ENCODE data around the gene LMCD1. TPM values are rescaled to one million over a fixed set of nuclear protein-coding genes. Genes with fewer than 3 reads are reported as not detected.

The LMCD1 gene
- polyA plus RNA-seq, 3 donors = 0.09 to 0.51 TPM; not detected in 1

DNA sequence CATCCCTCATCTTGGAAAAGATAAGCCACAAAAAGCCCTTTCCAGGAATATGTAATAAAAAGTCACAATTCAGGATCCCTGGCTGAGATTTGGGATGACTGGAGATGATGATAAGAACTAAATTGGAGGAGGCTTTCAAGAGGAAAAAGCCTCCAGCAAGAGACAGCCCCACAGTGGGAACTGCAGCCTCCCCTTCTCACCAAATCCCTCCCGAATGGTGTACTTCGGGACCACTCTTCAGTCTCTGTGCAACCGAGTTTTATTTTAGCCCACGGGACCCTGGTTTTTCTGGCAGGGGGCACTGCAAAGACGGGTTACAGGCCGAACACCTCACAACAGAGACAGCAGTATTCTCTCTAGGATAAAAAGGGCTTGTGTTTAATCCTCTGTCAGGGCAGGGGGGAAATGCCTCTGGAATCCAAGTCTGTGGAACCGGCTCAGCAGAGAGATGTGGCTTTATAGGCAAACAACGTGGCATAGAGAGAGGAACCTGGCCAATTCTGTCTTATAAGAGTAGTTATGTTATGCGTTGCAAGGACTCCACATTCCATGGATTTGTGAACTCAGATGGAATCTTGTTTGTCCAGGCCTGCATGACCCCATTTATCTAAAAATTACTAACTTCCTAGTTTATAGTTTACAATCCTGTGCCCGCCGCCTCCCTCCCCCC, 1.2 kb upstream of the LMCD1 start:
- no peak overlapping the region for H3K9ac ChIP-seq (ENCODE audit: insufficient read depth, low read length, poor library complexity, severe bottlenecking)
- no peaks in the 10 kb centered on the region for H3K36me3 ChIP-seq (replicated peaks in 1 of 2; ENCODE audit: control insufficient read depth in 1 of 2, insufficient read depth in 2 of 2, low read length in 2 of 2)
- Mint-ChIP-seq H3K27me3 (ENCODE audit: low read depth in 3 of 3) (peaks cover 4 to 26% (median 19%) of the 10 kb centered on the region in 3 donors), H3K36me3 (no peaks in the 10 kb centered on the region), H3K4me3 (no peak overlapping the region), H3K27ac (no peak overlapping the region), H3K9me3 (peaks cover 0 to 2% (median 0%) of the 10 kb centered on the region in 7 donors), H3K4me1 (peaks cover 10% of the 10 kb centered on the region)
- no peaks in the 10 kb centered on the region for H3K79me2 ChIP-seq (ENCODE audit: insufficient read depth, low read length)
- H3K27me3 ChIP-seq (ENCODE audit: control insufficient read depth in 2 of 2, insufficient read depth in 2 of 2, low read length in 2 of 2) = peaks cover 2 to 5% of the 10 kb centered on the region in 2 donors
- H3K4me2 ChIP-seq (replicated peaks; ENCODE audit: extremely low read depth, low read length, poor library complexity, severe bottlenecking) = no peak overlapping the region
- DNase-seq = no peak
- H3K27ac ChIP-seq (ENCODE audit: low read depth in 1 of 2, low read length in 2 of 2) = no peak overlapping the region
- peaks cover 0 to 5% of the 10 kb centered on the region in 2 donors for H3K9me3 ChIP-seq (replicated peaks in 1 of 2; ENCODE audit: control insufficient read depth in 1 of 2, insufficient read depth in 1 of 2, low read length in 2 of 2)
- no peak overlapping the region for H2AFZ ChIP-seq (ENCODE audit: insufficient read depth, low read depth, low read length, poor library complexity, severe bottlenecking)
- intact Hi-C loops (cut with micrococcal nuclease) = no loop called here
- 92% methylated on average over 7 of the region's 11 CpGs for WGBS (ENCODE audit: insufficient coverage)
- H4K20me1 ChIP-seq (ENCODE audit: insufficient read depth, low read length) = no peaks in the 10 kb centered on the region
- TF ChIP-seq, protein P1, sequence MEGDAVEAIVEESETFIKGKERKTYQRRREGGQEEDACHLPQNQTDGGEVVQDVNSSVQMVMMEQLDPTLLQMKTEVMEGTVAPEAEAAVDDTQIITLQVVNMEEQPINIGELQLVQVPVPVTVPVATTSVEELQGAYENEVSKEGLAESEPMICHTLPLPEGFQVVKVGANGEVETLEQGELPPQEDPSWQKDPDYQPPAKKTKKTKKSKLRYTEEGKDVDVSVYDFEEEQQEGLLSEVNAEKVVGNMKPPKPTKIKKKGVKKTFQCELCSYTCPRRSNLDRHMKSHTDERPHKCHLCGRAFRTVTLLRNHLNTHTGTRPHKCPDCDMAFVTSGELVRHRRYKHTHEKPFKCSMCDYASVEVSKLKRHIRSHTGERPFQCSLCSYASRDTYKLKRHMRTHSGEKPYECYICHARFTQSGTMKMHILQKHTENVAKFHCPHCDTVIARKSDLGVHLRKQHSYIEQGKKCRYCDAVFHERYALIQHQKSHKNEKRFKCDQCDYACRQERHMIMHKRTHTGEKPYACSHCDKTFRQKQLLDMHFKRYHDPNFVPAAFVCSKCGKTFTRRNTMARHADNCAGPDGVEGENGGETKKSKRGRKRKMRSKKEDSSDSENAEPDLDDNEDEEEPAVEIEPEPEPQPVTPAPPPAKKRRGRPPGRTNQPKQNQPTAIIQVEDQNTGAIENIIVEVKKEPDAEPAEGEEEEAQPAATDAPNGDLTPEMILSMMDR (IDR thresholded peaks at IDR 0.05) = no peak
- no peak overlapping the region for H3K4me3 ChIP-seq (replicated peaks in 1 of 3; ENCODE audit: low read depth in 2 of 3, low read length in 3 of 3)
- peaks cover 8 to 10% of the 10 kb centered on the region in 2 donors for H3K4me1 ChIP-seq (ENCODE audit: control insufficient read depth in 1 of 2, insufficient read depth in 2 of 2, low read length in 2 of 2)

DNA sequence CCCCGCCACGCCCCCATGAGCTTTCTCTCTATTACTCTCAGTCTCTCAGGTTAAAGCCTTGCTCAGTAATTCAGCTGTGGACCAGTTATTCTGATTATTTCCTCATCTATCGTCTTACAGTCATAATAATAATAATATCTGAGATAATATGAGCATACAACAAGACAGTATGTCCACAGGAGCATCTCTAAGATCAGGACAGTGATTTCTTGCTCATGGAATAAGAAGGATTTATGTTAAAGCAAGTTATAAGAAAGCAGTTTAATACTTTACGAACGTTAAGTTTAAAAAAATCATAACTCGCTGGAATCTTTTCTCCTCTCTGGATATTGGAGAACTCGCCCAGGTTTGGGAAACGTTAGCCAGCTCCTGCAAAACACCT, 643 bp upstream of the LMCD1 start:
- peaks cover 2 to 5% of the 10 kb centered on the region in 2 donors for H3K27me3 ChIP-seq (ENCODE audit: control insufficient read depth in 2 of 2, insufficient read depth in 2 of 2, low read length in 2 of 2)
- Mint-ChIP-seq H3K9me3 (peaks cover 0 to 2% (median 0%) of the 10 kb centered on the region in 7 donors), H3K27ac (peak overlapping the region in 3 of 7 donors; percentile 22 to 80 (median 49)), H3K36me3 (no peaks in the 10 kb centered on the region), H3K4me1 (peaks cover 10% of the 10 kb centered on the region), H3K4me3 (peak overlapping the region; percentile 78 to 93), H3K27me3 (ENCODE audit: low read depth in 3 of 3) (peaks cover 4 to 26% (median 19%) of the 10 kb centered on the region in 3 donors)
- no CpG with 5 or more reads among the region's 8 CpGs for WGBS (ENCODE audit: insufficient coverage)
- no peaks in the 10 kb centered on the region for H4K20me1 ChIP-seq (ENCODE audit: insufficient read depth, low read length)
- no peak for DNase-seq
- peaks cover 8 to 10% of the 10 kb centered on the region in 2 donors for H3K4me1 ChIP-seq (ENCODE audit: control insufficient read depth in 1 of 2, insufficient read depth in 2 of 2, low read length in 2 of 2)
- H3K4me2 ChIP-seq (replicated peaks; ENCODE audit: extremely low read depth, low read length, poor library complexity, severe bottlenecking) = peak overlapping the region; percentile 84
- TF ChIP-seq, protein P1 (IDR thresholded peaks at IDR 0.05) = no peak
- H3K27ac ChIP-seq (ENCODE audit: low read depth in 1 of 2, low read length in 2 of 2) = no peak overlapping the region
- intact Hi-C loops (cut with micrococcal nuclease) = no loop called here
- H3K79me2 ChIP-seq (ENCODE audit: insufficient read depth, low read length) = no peaks in the 10 kb centered on the region
- H2AFZ ChIP-seq (ENCODE audit: insufficient read depth, low read depth, low read length, poor library complexity, severe bottlenecking) = peak overlapping the region; percentile 87
- H3K36me3 ChIP-seq (replicated peaks in 1 of 2; ENCODE audit: control insufficient read depth in 1 of 2, insufficient read depth in 2 of 2, low read length in 2 of 2) = no peaks in the 10 kb centered on the region
- peaks cover 0 to 5% of the 10 kb centered on the region in 2 donors for H3K9me3 ChIP-seq (replicated peaks in 1 of 2; ENCODE audit: control insufficient read depth in 1 of 2, insufficient read depth in 1 of 2, low read length in 2 of 2)
- H3K4me3 ChIP-seq (replicated peaks in 1 of 3; ENCODE audit: low read depth in 2 of 3, low read length in 3 of 3) = peak overlapping the region; percentile 41 to 75 (median 42)
- H3K9ac ChIP-seq (ENCODE audit: insufficient read depth, low read length, poor library complexity, severe bottlenecking) = peak overlapping the region; percentile 40

Measured in CD14-positive monocyte (primary cell).